ENCODE measurements around the gene GRK1. TPM values are rescaled to one million over a fixed set of nuclear protein-coding genes. Genes with fewer than 3 reads are reported as not detected.

Gene GRK1
- total RNA-seq, 5 donors from 2014 or later (not counting 1 experiment from before 2014, with no cell fraction given) = not detected

GRCh38 chr13:113669231-113669754 lies 2.3 kb downstream of the GRK1 start:
- Mint-ChIP-seq H3K27ac (no peak overlapping the region), H3K4me1 (peaks cover 0 to 13% (median 0%) of the 10 kb centered on the region in 3 donors), H3K27me3 (peaks cover 0 to 3% of the 10 kb centered on the region in 2 donors), H3K4me3 (no peak overlapping the region), H3K36me3 (no peaks in the 10 kb centered on the region), H3K9me3 (no peaks in the 10 kb centered on the region)
- H3K9me3 ChIP-seq = no peaks in the 10 kb centered on the region
- H3K27me3 ChIP-seq (replicated peaks in 1 of 2; ENCODE audit: control insufficient read depth in 2 of 2, extremely low read depth in 1 of 2, insufficient read depth in 2 of 2, low read length in 1 of 2) = peaks cover 0 to 44% of the 10 kb centered on the region in 2 experiments
- ChIA-PET POLR2A (no interaction called here), CTCF (no interaction called here)
- ATAC-seq (replicated peaks in 1 of 4) (no peak), DNase-seq (peak in 1 of 35 experiments; percentile 0)
- no peaks in the 10 kb centered on the region for H3K36me3 ChIP-seq (ENCODE audit: control insufficient read depth in 2 of 2, extremely low read depth in 1 of 2, insufficient read depth in 1 of 2, low read length in 1 of 2)
- H3K27ac ChIP-seq (ENCODE audit: low read length) = no peak overlapping the region
- H3K4me3 ChIP-seq (ENCODE audit: control insufficient read depth in 1 of 2, extremely low read depth in 1 of 2, low read length in 1 of 2) = no peak overlapping the region
- H3K4me1 ChIP-seq (ENCODE audit: control insufficient read depth in 1 of 2, extremely low read depth in 1 of 2, insufficient read depth in 2 of 2, low read length in 2 of 2) = peaks cover 0 to 2% of the 10 kb centered on the region in 2 experiments
- WGBS (ENCODE audit: insufficient coverage) = 87% methylated on average over 12 of the region's 13 CpGs

GRCh38 chr13:113669755-113670341 lies 2.8 kb downstream of the GRK1 start:
- peak in 2 of 35 experiments; percentile 3 to 23 for DNase-seq

GRCh38 chr13:113670541-113670940 lies 3.5 kb downstream of the GRK1 start:
- Mint-ChIP-seq H3K4me3 (no peak overlapping the region), H3K27ac (no peak overlapping the region), H3K27me3 (peaks cover 0 to 3% of the 10 kb centered on the region in 2 donors), H3K4me1 (peaks cover 0 to 13% (median 0%) of the 10 kb centered on the region in 3 donors), H3K36me3 (no peaks in the 10 kb centered on the region), H3K9me3 (no peaks in the 10 kb centered on the region)
- peaks cover 0 to 37% of the 10 kb centered on the region in 2 experiments for H3K27me3 ChIP-seq (replicated peaks in 1 of 2; ENCODE audit: control insufficient read depth in 2 of 2, extremely low read depth in 1 of 2, insufficient read depth in 2 of 2, low read length in 1 of 2)
- ATAC-seq (replicated peaks in 1 of 4) = no peak
- ChIA-PET CTCF (no interaction called here), POLR2A (no interaction called here)
- no peaks in the 10 kb centered on the region for H3K9me3 ChIP-seq
- 96% methylated on average over 4 of the region's 19 CpGs for WGBS (ENCODE audit: insufficient coverage)
- H3K36me3 ChIP-seq (ENCODE audit: control insufficient read depth in 2 of 2, extremely low read depth in 1 of 2, insufficient read depth in 1 of 2, low read length in 1 of 2) = no peaks in the 10 kb centered on the region
- H3K4me1 ChIP-seq (ENCODE audit: control insufficient read depth in 1 of 2, extremely low read depth in 1 of 2, insufficient read depth in 2 of 2, low read length in 2 of 2) = peaks cover 0 to 2% of the 10 kb centered on the region in 2 experiments
- H3K4me3 ChIP-seq (ENCODE audit: control insufficient read depth in 1 of 2, extremely low read depth in 1 of 2, low read length in 1 of 2) = no peak overlapping the region
- peak in 1 of 35 experiments; percentile 1 for DNase-seq
- H3K27ac ChIP-seq (ENCODE audit: low read length) = no peak overlapping the region

More at GRCh38 chr13:113669755-113670341, 2.8 kb downstream of the GRK1 start:
- H3K4me3 Mint-ChIP-seq = no peak overlapping the region
- no peak for ATAC-seq (replicated peaks in 1 of 4)
- ChIA-PET CTCF (no interaction called here), POLR2A (no interaction called here)
- no peak overlapping the region for H3K27ac ChIP-seq (ENCODE audit: low read length)
- H3K9me3 Mint-ChIP-seq = no peaks in the 10 kb centered on the region
- no peaks in the 10 kb centered on the region for H3K36me3 Mint-ChIP-seq
- no peaks in the 10 kb centered on the region for H3K9me3 ChIP-seq
- peaks cover 0 to 44% of the 10 kb centered on the region in 2 experiments for H3K27me3 ChIP-seq (replicated peaks in 1 of 2; ENCODE audit: control insufficient read depth in 2 of 2, extremely low read depth in 1 of 2, insufficient read depth in 2 of 2, low read length in 1 of 2)
- no peaks in the 10 kb centered on the region for H3K36me3 ChIP-seq (ENCODE audit: control insufficient read depth in 2 of 2, extremely low read depth in 1 of 2, insufficient read depth in 1 of 2, low read length in 1 of 2)
- no peak overlapping the region for H3K27ac Mint-ChIP-seq
- peaks cover 0 to 2% of the 10 kb centered on the region in 2 experiments for H3K4me1 ChIP-seq (ENCODE audit: control insufficient read depth in 1 of 2, extremely low read depth in 1 of 2, insufficient read depth in 2 of 2, low read length in 2 of 2)
- peaks cover 0 to 3% of the 10 kb centered on the region in 2 donors for H3K27me3 Mint-ChIP-seq
- 78% methylated on average over 18 of the region's 21 CpGs for WGBS (ENCODE audit: insufficient coverage)
- no peak overlapping the region for H3K4me3 ChIP-seq (ENCODE audit: control insufficient read depth in 1 of 2, extremely low read depth in 1 of 2, low read length in 1 of 2)
- H3K4me1 Mint-ChIP-seq = peaks cover 0 to 13% (median 0%) of the 10 kb centered on the region in 3 donors

GRCh38 chr13:113671066-113672001 lies 4.3 kb downstream of the GRK1 start:
- ChIA-PET POLR2A (no interaction called here), CTCF (interaction anchor here in 1 of 2 donors (0.5 kb wide), 1 partner anchor 206 kb away, joined by 4 read pairs; no protein-coding TSS in a partner anchor)
- no peaks in the 10 kb centered on the region for H3K9me3 Mint-ChIP-seq
- WGBS (ENCODE audit: insufficient coverage) = 95% methylated on average over 45 of the region's 54 CpGs
- H3K4me1 Mint-ChIP-seq = peaks cover 0 to 13% (median 0%) of the 10 kb centered on the region in 3 donors
- H3K9me3 ChIP-seq = no peaks in the 10 kb centered on the region
- no peaks in the 10 kb centered on the region for H3K36me3 Mint-ChIP-seq
- H3K27ac Mint-ChIP-seq = no peak overlapping the region
- DNase-seq (peak in 2 of 35 experiments; percentile 3 to 20), ATAC-seq (replicated peaks in 1 of 4) (no peak)
- peaks cover 0 to 2% of the 10 kb centered on the region in 2 experiments for H3K4me1 ChIP-seq (ENCODE audit: control insufficient read depth in 1 of 2, extremely low read depth in 1 of 2, insufficient read depth in 2 of 2, low read length in 2 of 2)
- H3K27me3 ChIP-seq (replicated peaks in 1 of 2; ENCODE audit: control insufficient read depth in 2 of 2, extremely low read depth in 1 of 2, insufficient read depth in 2 of 2, low read length in 1 of 2) = peaks cover 0 to 29% of the 10 kb centered on the region in 2 experiments
- no peak overlapping the region for H3K4me3 ChIP-seq (ENCODE audit: control insufficient read depth in 1 of 2, extremely low read depth in 1 of 2, low read length in 1 of 2)
- no peak overlapping the region for H3K4me3 Mint-ChIP-seq
- H3K27me3 Mint-ChIP-seq = peaks cover 0 to 3% of the 10 kb centered on the region in 2 donors
- H3K27ac ChIP-seq (ENCODE audit: low read length) = no peak overlapping the region
- no peaks in the 10 kb centered on the region for H3K36me3 ChIP-seq (ENCODE audit: control insufficient read depth in 2 of 2, extremely low read depth in 1 of 2, insufficient read depth in 1 of 2, low read length in 1 of 2)

- no peaks in the 10 kb centered on the region for H3K36me3 ChIP-seq (ENCODE audit: control insufficient read depth in 2 of 2, extremely low read depth in 1 of 2, insufficient read depth in 1 of 2, low read length in 1 of 2)
- no peaks in the 10 kb centered on the region for H3K36me3 Mint-ChIP-seq
- H3K9me3 Mint-ChIP-seq = no peaks in the 10 kb centered on the region
- 89% methylated on average over 16 of the region's 18 CpGs for WGBS (ENCODE audit: insufficient coverage)
- H3K27ac Mint-ChIP-seq = no peak overlapping the region
- H3K4me3 Mint-ChIP-seq = no peak overlapping the region
- H3K4me3 ChIP-seq (ENCODE audit: control insufficient read depth in 1 of 2, extremely low read depth in 1 of 2, low read length in 1 of 2) = no peak overlapping the region
- H3K9me3 ChIP-seq = no peaks in the 10 kb centered on the region
- ChIA-PET POLR2A (no interaction called here), CTCF (no interaction called here)
- H3K4me1 Mint-ChIP-seq = peaks cover 0 to 13% (median 0%) of the 10 kb centered on the region in 3 donors
- H3K27ac ChIP-seq (ENCODE audit: low read length) = no peak overlapping the region
- peaks cover 0 to 2% of the 10 kb centered on the region in 2 experiments for H3K4me1 ChIP-seq (ENCODE audit: control insufficient read depth in 1 of 2, extremely low read depth in 1 of 2, insufficient read depth in 2 of 2, low read length in 2 of 2)
- peaks cover 0 to 22% of the 10 kb centered on the region in 2 experiments for H3K27me3 ChIP-seq (replicated peaks in 1 of 2; ENCODE audit: control insufficient read depth in 2 of 2, extremely low read depth in 1 of 2, insufficient read depth in 2 of 2, low read length in 1 of 2)
- peaks cover 0 to 3% of the 10 kb centered on the region in 2 donors for H3K27me3 Mint-ChIP-seq
- ATAC-seq (replicated peaks in 1 of 4) (no peak), DNase-seq (peak in 1 of 35 experiments; percentile 7)
These were observed 5.1 kb downstream of the GRK1 start for GRCh38 chr13:113672002-113672651.

- POLR2A ChIA-PET = no interaction called here
- no peaks in the 10 kb centered on the region for H3K9me3 Mint-ChIP-seq
- H3K27me3 Mint-ChIP-seq = no peaks in the 10 kb centered on the region
- no peaks in the 10 kb centered on the region for H3K9me3 ChIP-seq
- peaks cover 0 to 23% of the 10 kb centered on the region in 2 experiments for H3K4me1 ChIP-seq (ENCODE audit: control insufficient read depth in 1 of 2, extremely low read depth in 1 of 2, insufficient read depth in 2 of 2, low read length in 2 of 2)
- H3K4me3 ChIP-seq (ENCODE audit: control insufficient read depth in 1 of 2, extremely low read depth in 1 of 2, low read length in 1 of 2) = no peak overlapping the region
- 89% methylated on average over 9 of the region's 11 CpGs for WGBS (ENCODE audit: insufficient coverage)
- CTCF ChIA-PET = no interaction called here
- H3K36me3 ChIP-seq (ENCODE audit: control insufficient read depth in 2 of 2, extremely low read depth in 1 of 2, insufficient read depth in 1 of 2, low read length in 1 of 2) = no peaks in the 10 kb centered on the region
- H3K27ac ChIP-seq (ENCODE audit: low read length) = no peak overlapping the region
- H3K4me3 Mint-ChIP-seq = peak overlapping the region in 2 of 3 donors; percentile 63 to 78
- ATAC-seq (replicated peaks in 1 of 4) (no peak), DNase-seq (no peak)
- peak overlapping the region in 1 of 2 donors; percentile 20 for H3K27ac Mint-ChIP-seq
- no peaks in the 10 kb centered on the region for H3K36me3 Mint-ChIP-seq
- peaks cover 7 to 17% (median 10%) of the 10 kb centered on the region in 3 donors for H3K4me1 Mint-ChIP-seq
- peaks cover 0 to 10% of the 10 kb centered on the region in 2 experiments for H3K27me3 ChIP-seq (replicated peaks in 1 of 2; ENCODE audit: control insufficient read depth in 2 of 2, extremely low read depth in 1 of 2, insufficient read depth in 2 of 2, low read length in 1 of 2)
These were observed 55.9 kb downstream of the GRK1 start for GRCh38 chr13:113722921-113723320.

Measured in T-cell (primary cell).